Erythroblast (primary cell): ENCODE results near the gene LENG8.

ENCODE experiments used
- GATA1 ChIP-seq: IDR thresholded peaks from 2 replicates; pipeline ENCODE4 v1.6.1; 2011; ENCODE audit warnings: low read depth, mild to moderate bottlenecking, control low read depth, low read length, moderate library complexity
- POLR2A ChIP-seq: IDR thresholded peaks from 2 replicates; pipeline ENCODE4 v1.6.1; 2011; ENCODE audit warnings: mild to moderate bottlenecking, low read length

- TF ChIP-seq POLR2A (no peak), GATA1 (no peak)
These were observed 21.4 kb upstream of the LENG8 start for GRCh38 chr19:54427586-54427985.
